ENCODE results near the gene PDZD2. TPM values are rescaled to one million over a fixed set of nuclear protein-coding genes. Genes with fewer than 3 reads are reported as not detected.
"Not testable (repeated sequence)": the region's sequence is repeated elsewhere in the genome, so short reads cannot be mapped to it uniquely, and the experiment has no call there.

The PDZD2 gene
- total RNA-seq = 7.8 TPM

DNA sequence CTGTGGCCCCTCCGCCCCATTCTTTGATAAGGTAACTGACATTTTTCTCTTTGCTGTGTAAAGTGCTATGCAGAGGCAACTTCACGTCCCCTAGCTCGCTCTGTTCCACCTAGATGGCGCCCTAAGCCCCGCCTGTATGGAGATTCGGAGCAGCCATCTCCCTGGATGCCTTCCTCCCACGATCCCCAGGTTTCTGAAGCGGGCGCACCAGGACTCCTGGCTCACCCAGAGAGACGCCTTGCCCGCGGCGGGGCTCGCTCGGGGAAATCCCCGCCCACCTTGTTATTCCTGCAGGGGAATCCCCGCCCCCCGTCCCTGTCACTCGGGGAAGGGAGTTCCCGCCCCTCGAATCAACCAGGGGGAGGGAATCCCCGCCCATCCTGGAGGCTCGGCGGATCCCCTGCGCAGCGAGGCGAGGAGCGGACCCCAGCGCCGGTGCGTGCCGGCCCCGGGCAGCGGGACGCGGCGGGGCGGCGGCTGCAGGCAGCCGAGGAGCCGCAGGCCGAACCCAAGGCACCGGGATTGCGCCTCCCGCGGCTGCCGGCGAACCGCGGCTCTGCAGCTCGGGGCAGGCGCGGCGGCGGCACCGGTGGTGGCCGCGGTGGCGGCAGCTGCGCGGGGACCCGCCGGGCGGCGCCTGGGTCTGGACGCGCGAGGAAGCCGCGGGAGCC lies at the start of gene PDZD2:
PDZD2 (plus strand) TSS at position 384 of the 671 bp plus-strand sequence.
- DNase-seq (ENCODE audit: low spot score) = peak; percentile 62

DNA sequence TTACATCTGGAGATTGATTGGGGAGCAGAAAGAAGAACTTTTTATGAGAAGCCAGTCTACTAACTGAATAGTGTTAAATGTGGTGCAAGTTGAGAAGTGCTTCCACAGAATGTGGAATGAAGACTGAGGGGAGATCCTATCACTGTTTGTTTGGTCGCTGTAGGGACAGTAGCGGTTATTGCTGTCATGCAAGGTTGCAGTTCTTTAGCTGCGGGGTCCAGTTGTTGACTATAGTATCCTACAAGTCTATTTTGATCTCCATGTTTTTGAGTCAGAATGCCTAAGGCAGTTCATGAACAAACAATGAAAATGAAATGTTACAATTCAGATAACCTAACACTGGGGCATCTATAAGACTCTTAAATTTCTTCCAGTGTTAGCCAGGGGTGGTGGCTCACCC lies 45.3 kb upstream of the PDZD2 start:
- no peak for DNase-seq (ENCODE audit: low spot score)

DNA sequence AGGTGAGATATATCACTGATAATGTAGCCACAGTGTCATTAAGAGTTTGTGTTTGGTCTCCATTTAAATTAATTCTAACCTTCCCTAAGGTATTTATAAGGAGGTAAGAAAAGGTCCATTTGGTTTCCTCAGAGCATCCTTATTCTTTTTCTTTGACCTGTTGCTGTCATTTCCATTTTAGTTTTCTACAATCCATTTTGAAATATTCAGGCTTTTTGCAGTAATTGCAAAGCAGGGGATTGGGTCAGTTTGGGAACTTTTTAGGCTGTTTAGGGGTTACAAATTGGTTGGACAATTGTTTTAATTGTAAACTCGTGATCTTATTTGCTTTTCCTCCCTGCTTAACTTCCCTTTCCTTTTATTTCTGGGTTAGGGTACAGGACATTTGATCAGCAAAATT lies 42.6 kb upstream of the PDZD2 start:
- no peak for DNase-seq (ENCODE audit: low spot score)

DNA sequence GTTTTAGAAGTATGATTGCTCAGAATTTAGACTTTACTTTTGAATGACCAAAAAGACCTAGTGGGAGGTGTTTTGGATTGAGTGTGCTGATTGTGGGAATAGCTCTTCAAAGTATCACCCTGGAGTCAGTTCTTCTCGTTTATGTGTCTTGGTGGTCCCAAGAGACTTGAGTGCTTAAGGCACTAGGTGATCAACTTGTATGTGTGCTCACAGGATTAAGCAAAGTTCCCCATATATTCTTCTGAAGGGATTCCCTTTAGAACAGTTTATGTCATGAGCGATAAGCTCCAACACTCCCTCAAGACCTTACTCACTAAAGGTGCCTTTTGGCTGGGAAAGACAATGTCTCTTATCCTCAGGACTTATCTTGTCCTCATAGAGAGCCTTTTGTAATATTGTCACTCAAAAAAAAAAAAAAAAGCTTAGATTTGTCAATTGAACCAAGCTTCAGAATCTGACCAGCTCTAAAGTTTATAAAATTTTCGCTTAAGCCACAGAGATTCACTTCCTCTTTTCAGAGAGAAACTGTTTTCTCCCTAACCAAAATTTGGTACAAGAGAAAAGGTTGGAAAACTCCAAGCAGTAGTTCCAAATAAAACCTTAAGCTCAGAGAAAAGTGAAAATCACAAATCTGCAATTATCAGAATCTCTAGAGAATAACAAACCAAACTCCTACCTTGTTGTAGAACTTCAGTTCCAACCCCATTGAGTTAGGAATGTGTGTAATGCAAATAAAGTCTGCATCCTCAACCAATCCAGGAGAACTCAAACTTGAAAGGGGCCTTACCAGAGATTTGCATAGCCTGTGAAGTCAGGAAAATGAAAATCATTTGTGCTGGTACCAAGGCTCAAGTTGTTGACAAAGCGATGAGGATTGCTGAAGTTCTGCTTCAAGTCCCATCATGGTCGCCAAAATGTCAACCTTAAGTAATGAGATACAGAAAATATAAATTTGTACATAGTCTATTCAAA lies 40.0 kb upstream of the PDZD2 start:
- no peak for DNase-seq (ENCODE audit: low spot score)

DNA sequence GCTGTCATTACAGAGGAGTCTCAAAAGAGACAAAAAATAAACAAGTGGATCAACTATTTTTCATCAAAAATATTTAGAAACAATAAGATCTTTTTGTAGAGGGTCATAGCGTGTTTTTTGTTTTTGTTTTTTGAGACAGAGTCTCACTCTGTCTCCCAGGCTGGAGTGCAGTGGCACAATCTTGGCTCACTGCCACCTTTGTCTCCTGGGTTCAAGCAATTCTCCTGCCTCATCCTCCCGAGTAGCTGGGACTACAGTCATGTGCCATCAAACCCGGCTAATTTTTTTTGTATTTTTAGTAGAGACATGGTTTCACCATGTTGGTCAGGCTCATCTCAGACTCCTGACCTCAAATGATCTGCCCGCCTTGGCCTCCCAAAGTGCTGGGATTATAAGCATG lies 36.6 kb upstream of the PDZD2 start:
- not testable (repeated sequence) for DNase-seq (ENCODE audit: low spot score)

DNA sequence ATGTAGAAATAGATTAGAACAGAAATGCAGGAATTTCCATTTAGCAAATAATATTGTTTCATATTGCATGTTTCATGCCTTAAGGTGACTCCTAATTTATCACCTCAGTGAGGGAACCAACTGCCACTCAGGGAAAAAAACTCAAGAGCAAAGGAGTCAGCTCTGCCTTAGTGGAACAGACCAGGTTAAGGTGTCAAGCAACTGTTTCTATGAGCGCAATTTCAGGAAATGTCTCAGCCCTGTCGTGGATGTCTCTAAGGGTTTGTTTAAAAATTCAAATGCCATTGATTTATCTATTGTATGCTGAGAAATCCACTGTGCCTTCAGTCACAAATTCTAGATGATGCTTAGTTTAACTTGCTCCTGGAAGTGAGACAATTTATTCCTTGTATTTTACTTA lies 34.7 kb upstream of the PDZD2 start:
- no peak for DNase-seq (ENCODE audit: low spot score)

DNA sequence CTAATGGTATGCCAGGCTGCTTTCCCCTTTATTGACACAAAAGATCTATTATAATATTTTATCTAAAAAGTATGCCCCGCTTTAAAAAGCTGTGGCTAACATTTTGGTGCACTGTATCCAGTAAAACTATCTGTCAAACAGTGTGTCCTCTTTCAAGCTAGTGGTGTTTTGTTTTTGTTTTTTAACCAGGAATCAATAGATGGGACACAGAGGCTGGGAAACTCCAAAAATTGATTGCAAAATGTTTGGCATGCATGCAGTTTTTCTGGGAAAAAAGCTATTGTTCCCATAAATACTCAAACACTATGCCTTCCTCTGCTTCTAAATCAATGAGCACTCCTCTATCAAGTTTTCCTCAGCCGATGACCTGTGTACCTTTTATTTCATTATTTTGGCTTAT lies 34.3 kb upstream of the PDZD2 start:
- no peak for DNase-seq (ENCODE audit: low spot score)

DNA sequence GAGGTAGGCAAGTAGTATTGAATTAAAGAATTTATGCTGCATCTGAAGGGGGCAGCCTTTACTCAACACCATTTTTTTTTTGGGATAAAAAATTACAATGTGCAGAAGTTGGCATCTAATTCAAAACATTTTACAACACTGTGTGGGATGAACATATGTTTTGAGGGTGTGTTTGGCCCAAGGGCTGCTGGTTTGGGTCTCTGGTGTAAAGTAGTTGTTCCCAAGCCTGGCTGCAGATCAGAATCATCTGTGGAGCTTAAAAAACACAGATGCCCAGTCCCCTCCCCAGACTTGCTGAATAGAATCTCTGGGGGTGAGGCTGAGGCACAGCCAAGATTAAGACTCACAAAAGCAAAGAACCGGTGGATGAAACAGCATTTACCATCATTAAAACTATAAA lies 33.0 kb upstream of the PDZD2 start:
- DNase-seq (ENCODE audit: low spot score) = no peak

DNA sequence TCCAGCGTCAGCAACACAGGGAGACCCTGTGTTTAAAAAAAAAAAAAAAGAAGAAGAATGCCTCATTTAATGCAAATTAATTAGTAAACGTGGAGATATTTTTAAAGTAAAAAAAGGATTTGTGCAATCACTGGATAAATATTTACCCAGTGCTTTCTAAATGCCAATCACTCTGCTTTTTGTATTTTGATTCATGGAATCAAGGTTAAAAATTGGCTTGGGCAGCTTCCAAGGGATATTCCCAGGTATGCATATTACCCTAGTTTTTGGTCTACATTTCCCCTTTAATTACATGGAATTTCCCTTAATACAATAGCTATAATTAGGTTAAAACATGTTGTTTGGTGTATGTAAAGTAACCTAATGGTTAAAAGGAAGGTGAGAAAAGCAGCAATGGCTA lies 31.4 kb upstream of the PDZD2 start:
- no peak for DNase-seq (ENCODE audit: low spot score)

DNA sequence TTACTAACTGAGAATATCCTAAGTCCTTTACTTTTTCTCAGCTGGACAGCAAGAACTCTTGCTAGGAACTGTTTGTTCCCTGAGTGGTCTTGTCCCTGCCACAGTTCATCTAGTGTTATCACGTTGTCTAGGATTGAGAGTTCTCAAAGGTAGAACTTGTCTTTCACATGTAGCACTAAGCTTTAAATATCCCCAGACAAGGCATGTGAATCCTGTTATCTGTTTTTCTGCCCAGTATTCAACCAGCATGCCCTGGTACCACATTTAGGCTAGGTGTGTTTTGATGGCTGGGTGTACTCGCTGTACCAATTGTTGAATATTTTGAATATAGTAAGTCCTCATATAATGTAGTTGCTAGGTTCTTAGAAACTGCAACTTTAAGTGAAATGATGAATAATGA lies 27.9 kb upstream of the PDZD2 start:
- DNase-seq (ENCODE audit: low spot score) = no peak

DNA sequence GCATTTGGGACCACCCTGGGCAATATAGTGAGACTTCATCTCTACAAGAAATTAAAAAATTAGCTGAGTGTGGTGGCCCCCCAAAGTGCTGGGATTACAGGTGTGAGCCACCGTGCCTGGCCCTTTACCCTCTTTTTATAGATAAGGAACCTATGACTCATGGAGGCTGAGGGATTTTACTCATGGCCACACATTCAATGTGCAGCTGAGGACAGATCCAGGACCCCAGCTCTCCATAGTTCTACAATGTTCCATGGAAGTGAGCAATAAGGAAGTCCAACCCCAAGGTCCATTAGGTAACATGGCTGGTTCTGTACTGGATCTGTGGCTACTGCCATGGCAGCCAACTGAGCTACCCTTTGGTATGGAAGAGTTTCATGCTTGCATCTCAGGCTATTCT lies 25.3 kb upstream of the PDZD2 start:
- DNase-seq (ENCODE audit: low spot score) = no peak

DNA sequence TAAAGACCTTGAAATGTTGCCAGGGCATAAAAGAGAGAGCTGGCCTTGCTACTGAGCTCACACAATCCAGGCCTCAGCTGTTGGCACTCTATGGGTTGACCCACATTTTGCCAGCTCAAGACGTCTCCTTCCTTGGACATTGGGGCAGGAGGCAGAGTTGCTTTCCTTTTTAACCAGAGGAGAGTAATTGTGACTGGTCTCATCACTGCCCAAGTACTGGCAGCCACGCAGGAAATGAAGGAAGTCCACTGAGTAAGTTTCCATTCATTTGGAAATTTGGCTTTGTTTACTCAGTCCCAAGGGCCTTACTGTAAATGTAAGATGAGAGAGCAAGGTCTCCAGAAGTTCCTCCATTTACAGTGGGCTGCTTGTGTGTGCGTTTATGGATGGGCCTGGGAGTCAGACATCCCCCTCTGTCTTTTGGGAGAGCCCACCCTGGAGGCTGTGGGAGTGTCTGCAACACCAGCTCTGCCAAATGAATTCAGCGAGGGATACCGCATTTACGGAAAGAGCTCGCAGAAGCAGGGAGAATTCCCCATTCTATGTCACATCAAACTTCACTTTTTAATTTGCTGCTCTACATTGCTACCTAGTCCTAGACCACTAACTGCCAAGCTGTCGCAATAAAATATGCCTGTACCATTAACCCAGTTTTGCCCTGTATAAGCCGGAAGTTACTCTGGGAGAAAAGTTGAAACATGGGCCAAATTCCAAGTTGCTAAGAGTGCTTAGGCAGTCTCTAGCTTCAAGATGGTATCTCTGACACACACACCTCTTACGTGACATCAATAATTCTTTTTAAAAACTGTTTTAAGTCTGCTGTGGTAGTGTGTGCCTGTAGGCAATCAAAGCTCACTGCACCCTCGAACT lies 24.5 kb upstream of the PDZD2 start:
- no peak for DNase-seq (ENCODE audit: low spot score)

DNA sequence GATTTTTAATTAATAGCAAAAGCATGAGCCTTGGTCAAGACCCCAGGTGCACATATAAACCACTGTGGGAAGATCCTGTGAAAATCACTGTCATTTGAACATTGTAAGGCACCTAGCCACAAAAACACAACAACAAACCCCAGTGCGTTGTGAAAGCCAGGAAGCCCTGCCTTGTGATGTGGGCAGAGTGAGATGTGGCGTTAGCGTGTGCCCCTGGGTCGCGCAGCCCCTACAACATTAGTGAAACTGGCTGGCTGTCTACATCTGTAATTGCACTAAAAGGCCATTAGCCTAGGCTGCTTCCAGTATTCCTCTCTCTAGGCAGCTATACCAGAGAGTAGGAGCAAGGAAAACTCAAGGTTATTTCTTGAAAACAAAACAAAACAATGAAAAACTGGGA lies 21.1 kb upstream of the PDZD2 start:
- DNase-seq (ENCODE audit: low spot score) = no peak

DNA sequence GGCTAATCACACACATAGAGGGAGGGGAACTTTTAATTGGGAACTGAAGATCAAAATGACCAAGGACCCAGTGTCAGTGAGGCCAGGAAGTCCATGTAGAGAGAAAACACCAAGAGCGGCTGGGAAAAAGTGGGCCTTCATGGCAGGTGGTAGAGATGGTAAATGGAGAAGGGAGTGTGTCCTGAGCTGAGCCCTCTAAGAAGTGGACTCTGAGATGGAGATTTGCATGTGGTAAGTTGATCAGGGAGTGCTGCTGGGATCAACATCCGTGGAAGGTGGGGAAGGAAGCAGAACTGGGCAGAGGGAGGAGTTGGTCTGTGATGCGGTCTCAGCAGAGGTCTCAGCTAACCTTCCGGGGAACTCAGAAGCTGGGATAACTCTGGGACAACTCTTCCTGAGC lies 18.9 kb upstream of the PDZD2 start:
- no peak for DNase-seq (ENCODE audit: low spot score)

DNA sequence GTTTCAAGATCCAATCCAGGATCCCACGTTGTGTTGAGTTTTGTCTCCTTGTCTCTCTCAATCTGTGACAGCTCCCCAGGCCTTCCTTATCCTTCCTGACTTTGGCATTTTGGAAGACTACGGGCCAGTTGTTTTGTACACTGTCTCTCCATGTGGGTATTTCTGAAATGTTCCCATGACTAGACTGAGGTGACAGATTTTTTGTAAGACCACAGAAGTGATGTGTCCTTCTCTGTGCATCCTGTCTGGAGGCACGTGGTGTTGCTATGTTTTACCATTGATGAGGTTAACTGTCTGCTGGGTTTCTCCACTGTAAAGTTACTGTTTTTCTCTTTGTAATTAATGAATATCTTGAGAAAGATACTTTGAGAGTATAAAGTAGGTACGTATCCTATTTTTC lies 15.7 kb upstream of the PDZD2 start:
- no peak for DNase-seq (ENCODE audit: low spot score)

DNA sequence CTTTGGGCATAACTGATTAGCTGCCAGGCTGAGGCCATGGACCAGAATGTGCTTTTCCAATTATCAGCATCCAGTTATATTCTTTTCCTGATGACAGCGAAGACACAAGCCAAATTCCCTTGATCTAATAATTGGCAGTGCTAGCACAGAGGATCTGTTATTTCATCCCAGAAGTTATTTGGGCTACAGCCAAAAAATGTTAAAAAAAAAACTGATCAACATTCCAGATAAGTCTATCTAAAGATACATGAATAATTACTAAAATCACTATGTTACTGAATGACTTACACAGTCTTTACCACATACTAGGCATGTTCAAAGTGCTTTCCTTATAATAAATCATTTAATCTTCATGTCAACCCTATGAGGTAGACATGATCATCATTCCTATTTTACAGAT lies 13.5 kb upstream of the PDZD2 start:
- no peak for DNase-seq (ENCODE audit: low spot score)

DNA sequence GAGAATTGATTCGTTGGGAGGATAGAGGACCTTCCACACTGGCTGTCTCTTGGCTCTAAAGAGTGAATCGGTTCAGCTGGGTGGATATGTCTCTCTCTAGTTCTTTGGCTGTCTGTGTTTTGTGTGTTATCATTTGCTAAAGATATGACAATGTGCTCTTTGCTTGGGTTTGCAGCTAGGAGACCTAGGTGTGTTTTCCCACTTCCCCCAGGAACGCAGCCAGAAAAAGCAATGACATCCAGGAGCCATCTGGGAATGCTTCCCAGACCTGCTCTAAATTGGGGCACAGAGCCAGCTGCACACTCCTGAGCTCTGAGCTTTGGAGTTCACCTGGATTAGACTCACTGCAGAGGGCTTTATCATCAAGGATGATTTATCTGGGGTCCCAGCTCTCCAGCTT lies 12.8 kb upstream of the PDZD2 start:
- no peak for DNase-seq (ENCODE audit: low spot score)

DNA sequence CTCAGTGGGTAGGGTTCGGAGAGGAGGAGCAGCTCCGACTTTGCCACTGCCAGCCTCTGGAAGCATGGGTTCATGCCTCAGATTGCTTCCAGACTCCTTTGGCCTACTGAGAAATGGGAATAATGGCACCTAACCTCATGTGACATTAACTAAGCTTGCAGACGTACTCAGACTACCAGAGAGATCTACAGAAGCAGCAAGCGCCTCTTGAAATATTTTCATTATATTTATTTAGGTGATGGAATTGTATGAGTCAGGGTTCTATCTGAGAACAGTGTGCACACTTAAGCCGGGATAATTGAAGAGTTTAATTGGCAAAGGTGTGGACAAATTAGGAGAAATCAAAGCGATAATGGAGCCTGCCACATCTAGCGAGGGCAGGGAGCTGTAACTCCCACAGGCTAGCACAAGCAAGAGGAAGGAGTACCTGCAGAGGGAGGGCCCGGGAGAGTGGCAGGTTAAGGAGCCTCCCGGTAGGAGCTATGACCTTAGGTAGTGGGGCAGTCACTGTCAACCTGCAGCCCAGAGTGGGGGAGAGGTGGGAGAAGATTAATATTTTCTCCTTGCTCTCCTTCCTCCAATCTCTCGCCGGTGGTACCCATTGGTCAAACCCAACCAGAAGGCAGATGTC lies 12.2 kb upstream of the PDZD2 start:
- DNase-seq (ENCODE audit: low spot score) = no peak

DNA sequence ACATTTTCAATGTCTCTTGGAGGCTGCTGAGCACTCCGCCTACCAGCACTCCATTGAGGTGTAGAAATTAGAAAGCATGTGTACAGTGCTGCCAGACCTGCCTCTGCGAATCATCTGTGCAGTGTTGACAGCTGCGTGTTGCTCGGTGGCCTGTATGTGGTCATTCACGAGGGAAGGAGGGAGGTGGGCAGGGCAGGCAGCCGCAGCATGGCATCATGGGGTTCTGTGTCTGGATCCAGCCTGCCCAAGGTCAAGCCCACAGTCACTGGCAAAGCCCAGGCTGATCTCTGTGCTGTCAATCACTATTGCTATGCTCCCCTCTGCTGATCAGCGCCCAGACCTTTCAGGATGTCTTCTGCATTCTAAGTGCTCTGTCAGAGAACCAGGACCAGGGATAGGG lies 8.0 kb upstream of the PDZD2 start:
- no peak for DNase-seq (ENCODE audit: low spot score)

DNA sequence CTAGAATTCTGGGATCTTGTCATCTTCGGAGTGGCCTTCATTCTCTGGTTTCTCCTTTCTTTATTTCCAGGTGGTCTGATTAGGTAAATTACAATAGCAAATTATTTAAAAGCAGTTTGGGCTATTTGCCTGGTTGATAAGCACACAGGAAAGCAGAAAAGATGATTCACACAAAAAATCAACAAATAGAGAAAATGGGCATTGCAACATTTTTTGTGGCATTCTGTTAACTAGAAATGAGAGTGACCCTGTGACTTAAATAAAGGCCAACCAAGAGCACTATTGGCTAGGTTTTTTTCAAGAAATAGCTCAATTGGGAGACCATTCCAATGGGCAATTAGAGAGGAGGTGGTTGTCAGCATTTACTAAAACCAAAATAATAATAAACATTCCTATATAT lies 6.5 kb upstream of the PDZD2 start:
- DNase-seq (ENCODE audit: low spot score) = no peak

DNA sequence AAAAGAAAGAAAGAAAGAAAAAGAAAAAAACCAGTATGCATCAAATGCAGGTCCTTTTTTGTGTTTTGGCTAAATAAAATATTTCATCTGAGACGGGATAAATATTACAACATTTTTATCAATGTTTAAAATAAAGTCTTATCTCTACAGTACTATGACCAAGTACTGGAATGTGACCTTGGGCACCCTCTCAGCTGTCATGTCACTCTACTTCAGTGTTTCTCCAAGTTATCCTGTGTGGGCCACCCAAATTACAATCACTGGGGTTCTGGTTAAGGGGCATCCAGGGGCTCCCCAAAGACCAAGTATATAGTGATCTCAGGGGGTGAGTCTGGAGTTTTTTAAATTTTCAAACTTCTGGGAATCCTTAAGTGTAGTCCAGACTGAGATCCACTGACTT lies 3.5 kb upstream of the PDZD2 start:
- DNase-seq (ENCODE audit: low spot score) = no peak

DNA sequence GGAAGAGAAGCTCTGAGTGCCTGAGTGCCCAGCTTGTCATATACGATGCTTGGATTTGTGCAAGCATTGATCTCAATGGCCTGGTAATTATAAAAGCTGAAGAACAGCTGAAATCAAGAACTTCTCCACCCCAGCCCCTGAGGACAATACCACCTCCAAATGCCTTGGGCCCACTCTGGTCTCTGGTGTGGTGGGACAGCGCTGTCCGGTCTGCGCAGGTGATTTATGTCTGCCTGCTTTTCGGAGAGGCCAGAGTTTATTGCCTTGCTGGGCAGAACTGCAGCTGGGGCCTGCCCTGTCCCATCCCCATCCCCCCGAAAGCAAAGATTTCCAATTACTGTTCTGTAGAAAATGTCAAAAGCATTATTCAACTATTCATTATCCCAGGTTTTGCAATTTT lies 1.1 kb upstream of the PDZD2 start:
- no peak for DNase-seq (ENCODE audit: low spot score)

Data from ureter (tissue), 1 donor.